Gastroesophageal sphincter (tissue), 4 donors: Measurements from ENCODE around the gene NADK. TPM values are rescaled to one million over a fixed set of nuclear protein-coding genes. Genes with fewer than 3 reads are reported as not detected.

ENCODE experiments used
- ATAC-seq: fragments of 150-250 bp; one replicate; pipeline ENCODE4 v1.9.1; 2016; ENCODE audit warnings: mild to moderate bottlenecking, moderate library complexity
- H3K27ac ChIP-seq, 4 donors: fragments of 200-600 bp; sonication (generic) in 3 of 4; 1 replicate in 3 of 4; 2 replicates in 1 of 4; pipeline ENCODE4 v1.5.1; 2016 to 2019
- H3K27me3 ChIP-seq: fragments of 200-600 bp; sonication (generic); one replicate; pipeline ENCODE4 v1.5.1; 2019
- H3K36me3 ChIP-seq, 2 donors: fragments of 200-600 bp; sonication (generic); one replicate each; pipeline ENCODE4 v1.5.1; 2019; ENCODE audit warnings: control low read depth in 1 of 2
- H3K4me1 ChIP-seq, 3 donors: fragments of 200-600 bp; sonication (generic); 1 replicate in 2 of 3; 2 replicates in 1 of 3; pipeline ENCODE4 v1.5.1; 2016 to 2019; ENCODE audit warnings: control low read depth in 2 of 3
- H3K4me3 ChIP-seq, 2 donors: fragments of 200-600 bp; sonication (generic); one replicate each; pipeline ENCODE4 v1.5.1; 2019; ENCODE audit warnings: mild to moderate bottlenecking in 1 of 2, moderate library complexity in 1 of 2
- H3K9me3 ChIP-seq, 3 donors: fragments of 200-600 bp; sonication (generic); one replicate each; pipeline ENCODE4 v1.5.1; 2017 to 2019; ENCODE audit warnings: control low read depth in 2 of 3
- EP300 ChIP-seq: sonication (generic); formaldehyde crosslinking; IDR thresholded peaks from one replicate; pipeline ENCODE4 v1.6.1; 2017; ENCODE audit warnings: antibody characterized with exemption, mild to moderate bottlenecking
- POLR2A ChIP-seq, 2 donors: fragments of 450-650 bp; IDR thresholded peaks; one replicate each; pipeline ENCODE4 v1.6.1; 2017; ENCODE audit warnings: antibody characterized with exemption in 2 of 2, mild to moderate bottlenecking in 2 of 2, moderate library complexity in 1 of 2
- POLR2AphosphoS5 ChIP-seq: sonication (generic); formaldehyde crosslinking; IDR thresholded peaks from one replicate; pipeline ENCODE4 v1.6.1; 2017; ENCODE audit warnings: antibody characterized with exemption
- WGBS, 2 donors: methylation state at CpG; one replicate each; pipeline ENCODE4 v1.1.5; 2018; ENCODE audit warnings: low coverage in 1 of 2; 5-methylcytosine and 5-hydroxymethylcytosine counted together
- total RNA-seq, 4 donors: library from RNA; depleted of rRNA; stranded (reverse); fragments of >200 nt; gene quantifications; one replicate each; pipeline ENCODE4 v1.1.0, GENCODE V29; 2016
- TF ChIP-seq, protein P1 (sequence below), 4 experiments: fragments of 200-600 bp in 2 of 4; fragments of 450-650 bp in 2 of 4; sonication (generic) in 1 of 4; IDR thresholded peaks; one replicate each; pipeline ENCODE4 v1.5.1; 2017 to 2019; ENCODE audit warnings: antibody characterized with exemption in 4 of 4, mild to moderate bottlenecking in 2 of 4, moderate library complexity in 2 of 4

Gene NADK
- total RNA-seq, 4 donors from 2014 or later: 69.8 to 82.5 (median 73.8) TPM

DNA sequence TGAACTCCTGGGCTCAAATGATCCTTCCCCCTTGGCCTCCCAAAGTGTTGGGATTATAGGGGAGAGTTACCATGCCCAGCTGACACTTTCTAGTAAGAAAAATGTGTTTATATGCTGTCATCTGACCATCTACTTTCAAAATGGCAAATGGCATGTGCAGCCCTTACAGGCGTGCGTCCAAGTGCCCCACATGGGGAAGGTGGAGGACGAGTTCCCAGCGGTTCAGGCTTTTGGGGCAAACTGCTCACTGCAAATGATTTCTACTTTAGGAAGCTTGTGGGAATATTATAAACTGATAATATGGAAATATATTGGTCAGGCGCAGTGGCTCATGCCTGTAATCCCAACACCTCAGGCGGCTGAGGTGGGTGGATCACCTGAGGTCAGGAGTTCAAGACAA, 41.5 kb upstream of the NADK start:
- peaks cover 0 to 74% of the 10 kb centered on the region in 2 donors for H3K36me3 ChIP-seq
- no peaks in the 10 kb centered on the region for H3K4me1 ChIP-seq
- 95 to 100% methylated on average over 2 to 6 of the region's 6 CpGs for WGBS, 2 donors
- no peaks in the 10 kb centered on the region for H3K9me3 ChIP-seq
- TF ChIP-seq, protein P1, sequence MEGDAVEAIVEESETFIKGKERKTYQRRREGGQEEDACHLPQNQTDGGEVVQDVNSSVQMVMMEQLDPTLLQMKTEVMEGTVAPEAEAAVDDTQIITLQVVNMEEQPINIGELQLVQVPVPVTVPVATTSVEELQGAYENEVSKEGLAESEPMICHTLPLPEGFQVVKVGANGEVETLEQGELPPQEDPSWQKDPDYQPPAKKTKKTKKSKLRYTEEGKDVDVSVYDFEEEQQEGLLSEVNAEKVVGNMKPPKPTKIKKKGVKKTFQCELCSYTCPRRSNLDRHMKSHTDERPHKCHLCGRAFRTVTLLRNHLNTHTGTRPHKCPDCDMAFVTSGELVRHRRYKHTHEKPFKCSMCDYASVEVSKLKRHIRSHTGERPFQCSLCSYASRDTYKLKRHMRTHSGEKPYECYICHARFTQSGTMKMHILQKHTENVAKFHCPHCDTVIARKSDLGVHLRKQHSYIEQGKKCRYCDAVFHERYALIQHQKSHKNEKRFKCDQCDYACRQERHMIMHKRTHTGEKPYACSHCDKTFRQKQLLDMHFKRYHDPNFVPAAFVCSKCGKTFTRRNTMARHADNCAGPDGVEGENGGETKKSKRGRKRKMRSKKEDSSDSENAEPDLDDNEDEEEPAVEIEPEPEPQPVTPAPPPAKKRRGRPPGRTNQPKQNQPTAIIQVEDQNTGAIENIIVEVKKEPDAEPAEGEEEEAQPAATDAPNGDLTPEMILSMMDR (IDR thresholded peaks at IDR 0.05): no peak
- no peak for TF ChIP-seq POLR2AphosphoS5
- no peak for TF ChIP-seq EP300
- no peak for TF ChIP-seq POLR2A (IDR thresholded peaks at IDR 0.05)
- no peaks in the 10 kb centered on the region for H3K27me3 ChIP-seq
- no peak overlapping the region for H3K4me3 ChIP-seq
- H3K27ac ChIP-seq: no peak overlapping the region
- ATAC-seq: no peak

DNA sequence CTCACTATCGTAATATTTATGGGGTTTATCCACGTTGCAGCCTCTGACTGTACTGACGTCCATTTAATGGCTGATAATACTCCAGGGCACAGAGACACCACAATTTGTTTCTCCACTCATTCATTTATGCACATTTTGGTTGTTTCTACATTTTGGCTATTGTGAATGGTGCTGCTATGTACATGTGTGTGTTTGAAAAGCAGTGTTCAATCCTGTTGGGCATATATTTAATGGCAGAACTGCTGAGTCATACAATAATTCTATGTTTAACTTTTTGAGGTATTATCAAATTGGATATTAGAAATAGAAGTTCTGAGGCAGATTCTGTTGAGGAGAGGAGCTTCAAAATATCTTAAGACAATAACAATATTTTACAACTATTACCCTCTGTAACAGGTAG, 39.0 kb upstream of the NADK start:
- no peak for TF ChIP-seq POLR2A (IDR thresholded peaks at IDR 0.05)
- TF ChIP-seq, protein P1 (IDR thresholded peaks at IDR 0.05): no peak
- TF ChIP-seq EP300: no peak
- TF ChIP-seq POLR2AphosphoS5: no peak
- no peaks in the 10 kb centered on the region for H3K27me3 ChIP-seq
- no peaks in the 10 kb centered on the region for H3K4me1 ChIP-seq
- H3K4me3 ChIP-seq: no peak overlapping the region
- H3K27ac ChIP-seq: no peak overlapping the region
- no peaks in the 10 kb centered on the region for H3K9me3 ChIP-seq
- H3K36me3 ChIP-seq: peaks cover 0 to 79% of the 10 kb centered on the region in 2 donors
- no peak for ATAC-seq
- whole genome bisulfite sequencing, 2 donors: 63 to 77% methylated on average over 2 to 3 of the region's 3 CpGs

DNA sequence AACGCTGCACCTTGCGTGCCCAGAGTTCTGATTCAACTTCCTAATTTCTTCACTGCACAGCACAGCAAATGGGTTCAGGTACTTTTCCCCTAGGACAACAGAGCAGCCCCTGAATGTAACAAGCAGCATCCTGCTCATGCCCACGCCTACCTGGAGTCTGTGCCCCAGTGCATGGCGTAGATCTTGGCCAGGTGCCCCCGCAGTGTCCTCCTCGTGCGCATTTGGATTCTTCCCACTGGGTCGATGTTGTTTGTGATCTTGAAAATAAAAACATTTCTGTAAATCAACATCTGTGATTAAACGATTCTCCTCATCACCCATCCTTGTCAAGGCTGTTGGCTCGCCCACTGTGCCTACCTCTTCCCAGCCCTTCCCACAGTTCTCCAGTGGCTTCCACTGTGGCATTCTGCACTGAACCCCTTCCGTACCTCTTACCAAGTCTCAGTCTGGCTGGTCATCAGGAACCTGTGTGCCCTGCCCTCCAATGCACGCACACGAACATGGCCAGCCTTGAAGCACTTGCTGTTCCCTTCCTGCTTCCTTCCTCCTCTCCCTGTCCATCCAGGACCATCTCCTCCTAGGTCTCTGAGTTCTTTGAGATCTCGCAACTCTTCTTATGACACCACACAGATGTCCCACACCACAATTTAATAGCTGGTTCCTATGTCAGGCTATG, 37.5 kb upstream of the NADK start:
- peaks cover 0 to 77% of the 10 kb centered on the region in 2 donors for H3K36me3 ChIP-seq
- H3K9me3 ChIP-seq: no peaks in the 10 kb centered on the region
- WGBS, 2 donors: 85 to 90% methylated on average over 11 to 14 of the region's 14 CpGs
- no peak for TF ChIP-seq POLR2AphosphoS5
- TF ChIP-seq, protein P1 (IDR thresholded peaks at IDR 0.05): no peak
- no peak for TF ChIP-seq POLR2A (IDR thresholded peaks at IDR 0.05)
- no peak for TF ChIP-seq EP300
- no peak overlapping the region for H3K27ac ChIP-seq
- H3K4me3 ChIP-seq: no peak overlapping the region
- no peaks in the 10 kb centered on the region for H3K4me1 ChIP-seq
- no peak for ATAC-seq
- no peaks in the 10 kb centered on the region for H3K27me3 ChIP-seq

DNA sequence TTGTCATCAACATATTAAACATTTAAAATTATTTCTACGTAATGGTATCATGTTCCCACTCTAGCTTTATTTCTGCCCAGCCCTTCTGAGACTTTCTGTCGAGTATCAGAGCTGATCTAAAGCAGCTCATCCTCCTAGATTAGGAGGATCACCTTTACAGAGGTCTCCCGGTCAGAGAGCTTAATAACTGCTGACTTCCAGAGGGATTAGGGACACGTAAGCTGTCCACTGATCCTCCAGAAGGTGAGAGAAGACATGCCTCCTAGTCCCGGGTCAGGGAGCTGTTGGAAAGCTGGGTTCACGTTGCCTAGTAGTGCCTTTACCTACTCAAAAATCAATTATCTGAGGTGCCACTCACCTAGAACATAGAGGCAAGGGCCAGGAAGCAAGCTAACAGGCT, 31.2 kb upstream of the NADK start:
- H3K9me3 ChIP-seq: no peaks in the 10 kb centered on the region
- WGBS, 2 donors: 76 to 86% methylated on average over 1 to 4 of the region's 6 CpGs
- H3K27ac ChIP-seq: no peak overlapping the region
- no peak overlapping the region for H3K4me3 ChIP-seq
- no peaks in the 10 kb centered on the region for H3K4me1 ChIP-seq
- no peak for ATAC-seq
- H3K36me3 ChIP-seq: peaks cover 0 to 94% of the 10 kb centered on the region in 2 donors
- TF ChIP-seq POLR2A (IDR thresholded peaks at IDR 0.05) (no peak), EP300 (no peak), POLR2AphosphoS5 (no peak)
- TF ChIP-seq, protein P1 (IDR thresholded peaks at IDR 0.05): no peak
- no peaks in the 10 kb centered on the region for H3K27me3 ChIP-seq

DNA sequence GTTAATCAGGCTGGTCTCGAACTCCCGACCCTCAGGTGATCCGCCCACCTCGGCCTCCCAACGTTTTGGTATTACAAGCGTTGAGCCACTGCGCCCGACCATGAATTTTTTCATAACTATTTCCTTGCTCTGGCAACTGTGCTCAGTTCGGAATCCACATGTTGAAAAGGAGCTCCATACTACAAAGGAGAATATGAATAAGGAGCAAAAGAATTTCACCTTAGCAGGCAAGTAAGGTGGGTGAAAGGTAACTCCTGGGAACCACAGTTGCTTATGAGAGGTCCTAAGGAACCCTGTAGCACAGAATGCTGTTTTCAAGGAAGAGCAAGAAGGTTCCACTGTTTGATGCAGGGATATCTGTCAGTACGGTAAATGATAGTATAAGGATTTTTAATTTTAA, 29.9 kb upstream of the NADK start:
- TF ChIP-seq POLR2AphosphoS5 (no peak), POLR2A (IDR thresholded peaks at IDR 0.05) (no peak), EP300 (no peak)
- TF ChIP-seq, protein P1 (IDR thresholded peaks at IDR 0.05): no peak
- Histone ChIP-seq H3K9me3 (no peaks in the 10 kb centered on the region), H3K4me3 (no peak overlapping the region), H3K27ac (no peak overlapping the region), H3K36me3 (peaks cover 0 to 94% of the 10 kb centered on the region in 2 donors), H3K27me3 (no peaks in the 10 kb centered on the region), H3K4me1 (no peaks in the 10 kb centered on the region)
- WGBS, 2 donors: 100% methylated on average over 1 to 6 of the region's 10 CpGs
- ATAC-seq: no peak
